Measurements from ENCODE around the gene TMEM184B.

The TMEM184B gene

GRCh38 chr22:38276166-38276565, 3.4 kb upstream of the TMEM184B start:
- no peak for DNase-seq (ENCODE audit: low spot score)

- no peak for DNase-seq (ENCODE audit: low spot score)
Observed at GRCh38 chr22:38273135-38273826, 471 bp upstream of the TMEM184B start.

DNA sequence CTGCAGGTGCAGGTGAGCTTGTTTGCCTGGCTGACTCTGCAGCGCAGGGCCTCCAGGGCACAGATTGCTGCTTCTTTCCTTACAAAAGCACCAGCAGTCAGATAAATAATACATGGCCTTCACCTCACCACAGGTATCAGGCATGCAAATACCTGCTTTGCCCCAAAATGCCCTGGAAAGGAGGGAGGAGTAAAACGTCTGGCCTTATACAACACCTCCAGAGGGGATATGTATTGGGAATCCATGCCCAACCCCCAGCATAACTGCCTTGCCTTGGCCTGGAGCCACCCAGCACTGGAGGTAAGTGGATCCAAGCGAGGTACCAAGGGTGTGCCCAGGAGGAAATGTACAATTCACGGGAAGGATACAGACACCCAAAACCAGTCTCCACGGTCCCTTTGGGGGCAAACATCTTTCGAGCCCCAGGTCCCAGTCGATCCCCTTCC, 860 bp downstream of the TMEM184B start:
- DNase-seq (ENCODE audit: low spot score) = no peak

- DNase-seq (ENCODE audit: low spot score) = no peak
Observed at GRCh38 chr22:38271101-38271500, 1.7 kb downstream of the TMEM184B start.

- DNase-seq (ENCODE audit: low spot score) = no peak
Observed at GRCh38 chr22:38270091-38270992, 2.5 kb downstream of the TMEM184B start.

DNA sequence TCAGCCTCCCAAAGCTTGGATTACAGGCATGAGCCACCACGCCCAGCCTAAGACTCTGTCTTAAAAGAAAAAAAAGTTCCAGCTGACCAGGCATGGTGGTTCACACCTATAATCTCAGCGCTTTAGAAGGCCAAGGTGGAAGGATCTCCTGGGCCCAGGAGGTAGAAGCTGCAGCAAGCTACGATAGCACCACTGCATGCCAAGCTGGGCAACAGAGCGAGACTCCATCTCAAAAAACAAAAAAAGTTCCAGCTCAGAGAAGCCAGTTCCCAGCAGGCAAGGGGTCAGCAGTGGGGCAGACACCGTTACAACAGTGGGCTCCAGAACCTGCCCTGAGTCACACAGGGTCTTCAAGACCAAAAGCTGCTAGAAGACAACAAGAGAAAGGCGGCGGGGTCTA, 3.3 kb downstream of the TMEM184B start:
- DNase-seq (ENCODE audit: low spot score) = no peak

GRCh38 chr22:38267086-38267485, 5.7 kb downstream of the TMEM184B start:
- peak; percentile 51 for DNase-seq (ENCODE audit: low spot score)

DNA sequence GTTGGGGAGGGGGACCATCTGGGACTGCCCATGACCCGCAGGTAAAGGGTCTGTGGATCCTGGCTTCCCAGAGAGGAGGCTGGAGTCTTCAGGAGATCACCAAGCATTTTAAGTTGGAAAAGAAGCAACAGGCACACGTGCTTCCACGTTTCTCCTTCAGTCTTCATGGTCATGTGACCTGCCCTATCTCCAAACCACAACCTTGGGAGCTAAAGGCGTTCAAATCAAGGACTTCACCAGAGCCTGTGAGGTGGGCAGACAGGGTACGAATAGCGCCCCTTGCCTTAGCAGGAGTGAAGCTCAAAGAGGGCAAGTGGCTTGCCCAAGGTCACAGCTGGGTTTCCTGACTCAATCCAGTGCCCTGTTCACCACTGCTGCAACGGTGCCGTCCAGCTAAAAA, 6.7 kb downstream of the TMEM184B start:
- no peak for DNase-seq (ENCODE audit: low spot score)

- no peak for DNase-seq (ENCODE audit: low spot score)
Observed at GRCh38 chr22:38264322-38264843, 8.4 kb downstream of the TMEM184B start.

DNA sequence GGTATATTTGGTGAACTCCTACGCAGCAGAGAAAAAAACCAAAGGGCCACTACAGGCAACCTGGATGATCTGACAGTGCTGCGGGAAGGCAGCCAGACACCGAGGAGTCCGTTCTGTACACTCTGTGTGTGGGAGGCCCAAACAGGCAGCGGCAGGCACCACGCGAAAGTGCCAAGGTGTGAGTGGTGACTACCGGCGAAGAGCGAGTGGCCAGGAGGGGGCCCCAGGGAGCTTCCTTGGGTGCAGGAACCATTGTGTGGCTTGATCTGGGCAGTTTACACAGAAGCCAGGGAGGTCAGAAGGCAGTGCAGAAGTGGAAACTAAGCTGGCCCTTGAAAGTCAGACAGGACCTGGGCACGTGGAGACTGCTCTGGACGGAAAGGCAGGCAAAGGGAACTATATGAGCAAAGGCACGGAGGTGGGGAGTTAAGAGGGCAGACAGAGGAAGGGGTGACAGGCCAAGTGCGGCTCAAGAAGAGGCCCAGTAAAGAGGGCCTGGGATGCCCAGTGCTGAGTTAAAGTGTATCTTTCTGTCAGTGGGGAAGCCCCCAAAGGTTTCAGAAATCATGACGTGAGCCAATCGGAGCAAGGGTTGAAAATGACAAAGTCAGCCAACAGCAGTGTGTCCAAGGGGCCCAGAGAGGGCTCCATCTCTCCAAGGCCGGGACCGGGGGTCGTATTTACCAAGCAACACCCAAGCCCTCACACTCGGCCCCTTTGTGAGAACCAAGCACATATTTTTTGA, 10.6 kb downstream of the TMEM184B start:
- DNase-seq (ENCODE audit: low spot score) = peak; percentile 43

GRCh38 chr22:38260761-38261681, 11.8 kb downstream of the TMEM184B start:
- peak; percentile 43 for DNase-seq (ENCODE audit: low spot score)

DNA sequence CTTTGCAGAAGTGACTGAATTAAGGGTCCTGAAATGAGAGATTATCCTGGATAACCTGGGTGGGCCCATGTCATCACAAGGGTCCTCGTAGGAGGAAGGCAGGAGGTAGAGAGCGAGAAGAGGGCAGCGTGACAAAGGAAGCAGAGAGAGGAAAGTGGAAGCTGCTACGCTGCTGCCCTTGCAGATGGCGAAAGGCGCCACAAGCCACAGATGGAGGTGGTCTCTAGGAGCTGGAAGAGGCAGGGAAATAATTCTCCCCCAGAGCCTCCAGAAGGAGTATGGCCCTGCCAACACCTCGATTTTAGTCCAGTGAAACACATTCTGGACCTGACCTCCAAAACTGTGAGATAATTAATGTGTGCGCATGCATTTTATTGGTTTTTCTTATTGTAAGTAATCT, 13.4 kb downstream of the TMEM184B start:
- DNase-seq (ENCODE audit: low spot score) = no peak

- DNase-seq (ENCODE audit: low spot score) = no peak
Observed at GRCh38 chr22:38258895-38259294, 13.9 kb downstream of the TMEM184B start.

DNA sequence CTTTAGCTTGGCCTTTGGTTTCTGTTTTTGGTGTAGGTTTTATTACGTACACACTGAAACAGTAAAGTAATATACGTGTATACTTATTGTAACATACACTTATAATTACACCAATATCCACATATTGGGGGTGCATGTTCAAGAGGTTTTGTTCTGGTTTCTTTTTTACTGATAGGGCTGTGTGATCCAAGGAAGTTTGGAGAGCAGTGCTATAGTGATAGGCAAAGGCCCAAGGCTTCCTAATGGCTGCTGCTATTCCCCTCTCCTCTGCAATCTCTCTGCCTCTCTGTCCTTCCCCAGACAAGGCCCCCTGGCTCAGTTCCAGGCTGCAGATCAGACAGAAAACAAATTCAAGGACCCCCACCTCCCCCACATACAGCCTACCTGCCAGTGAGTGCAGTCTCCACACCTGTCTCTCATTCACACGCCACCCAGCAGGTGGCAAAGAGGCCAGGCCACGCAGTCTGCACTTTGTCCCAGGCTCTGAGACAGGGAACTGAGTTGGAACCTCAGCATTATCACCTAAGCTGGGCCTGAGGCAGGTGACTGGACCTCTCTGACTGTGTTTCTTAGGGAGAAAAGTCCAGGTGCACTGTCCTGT, 15.1 kb downstream of the TMEM184B start:
- DNase-seq (ENCODE audit: low spot score) = no peak

DNA sequence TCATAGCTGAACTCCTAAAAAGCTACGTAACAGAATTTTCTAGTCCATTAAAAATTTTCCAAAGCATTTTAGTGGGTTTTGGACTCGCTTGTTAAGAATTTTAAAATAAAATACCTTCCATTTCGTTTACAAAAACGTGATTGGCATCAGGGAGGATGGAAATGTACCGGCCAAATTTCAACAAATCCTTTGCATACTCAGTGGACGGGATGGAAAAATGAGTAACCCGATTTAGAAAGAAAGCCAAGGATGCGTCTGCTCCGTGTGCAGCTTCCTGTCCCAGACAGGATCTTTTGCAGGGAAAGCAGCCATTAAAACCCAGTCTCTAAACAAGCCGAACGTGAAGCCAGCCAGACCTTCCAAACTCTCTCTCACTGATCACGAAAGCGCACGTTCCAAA, 15.6 kb downstream of the TMEM184B start:
- peak; percentile 80 for DNase-seq (ENCODE audit: low spot score)

- no peak for DNase-seq (ENCODE audit: low spot score)
Observed at GRCh38 chr22:38255697-38256096, 17.1 kb downstream of the TMEM184B start.

- no peak for DNase-seq (ENCODE audit: low spot score)
Observed at GRCh38 chr22:38251341-38251692, 21.5 kb downstream of the TMEM184B start.

- DNase-seq (ENCODE audit: low spot score) = peak; percentile 31
Observed at GRCh38 chr22:38250643-38251340, 22.0 kb downstream of the TMEM184B start.

DNA sequence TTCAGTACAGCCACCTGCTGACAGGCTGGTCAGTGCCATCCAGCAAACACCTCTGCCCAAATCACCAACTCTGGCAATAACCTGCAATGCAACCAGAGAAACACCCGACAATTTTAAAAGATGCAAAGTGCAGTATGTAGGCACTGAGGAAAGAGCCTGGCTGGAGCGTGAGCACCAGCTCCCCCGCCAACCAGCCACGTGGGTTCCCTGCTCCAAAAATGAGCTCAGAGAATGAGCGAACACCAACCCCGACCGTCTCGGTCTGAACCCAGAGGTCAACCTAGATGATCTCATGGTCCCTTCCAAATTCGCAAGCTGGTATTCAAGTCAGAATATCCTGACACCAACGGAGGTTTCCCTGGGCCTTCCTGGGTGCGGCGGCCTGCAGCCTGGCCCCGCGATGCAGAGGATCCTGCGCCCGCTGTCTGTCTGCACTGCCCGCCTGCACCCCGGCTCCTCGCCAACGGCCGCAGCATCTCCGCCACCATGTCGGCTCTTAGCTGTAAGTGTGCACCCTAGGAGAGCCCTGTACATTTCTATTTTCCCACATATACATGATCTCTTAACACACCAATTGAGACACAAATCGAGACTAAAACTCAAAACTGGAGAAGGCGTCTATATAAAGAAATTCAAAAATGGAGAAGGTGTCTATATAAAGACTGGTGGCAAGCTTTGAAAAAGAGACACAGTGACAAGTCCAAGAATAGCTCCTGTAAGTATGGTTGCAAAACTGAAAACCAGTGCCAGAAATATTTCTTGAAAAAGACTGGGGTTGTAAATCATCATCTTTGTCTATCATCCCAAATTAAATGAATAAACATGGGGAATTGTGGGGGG, 22.8 kb downstream of the TMEM184B start:
- no peak for DNase-seq (ENCODE audit: low spot score)

Measured in AG20443 (cell line).